Measurements from ENCODE around the gene MYH13. TPM values are rescaled to one million over a fixed set of nuclear protein-coding genes. Genes with fewer than 3 reads are reported as not detected.

The MYH13 gene
- total and polyA plus RNA-seq, 2 donors (not counting 3 experiments of a cell fraction or from before 2014, with no cell fraction given), result not detected

- H4K20me1 ChIP-seq (replicated peaks; ENCODE audit: control insufficient read depth, extremely low read depth, insufficient read depth, low read length), result no peaks in the 10 kb centered on the region
- H3K9me3 ChIP-seq (replicated peaks; ENCODE audit: control insufficient read depth, insufficient read depth, low read length), result no peaks in the 10 kb centered on the region
- dilution Hi-C loops (cut with MboI; ENCODE audit: extremely low pct_ligation_motif_present, low sequenced_read_pairs), result no loop called here
- H3K4me2 ChIP-seq (ENCODE audit: insufficient read depth, low read length), result no peak overlapping the region
- no peak for DNase-seq (ENCODE audit: low read depth, low spot score)
- H3K9me1 ChIP-seq (replicated peaks; ENCODE audit: control insufficient read depth, extremely low read depth, insufficient read depth, low read length), result no peaks in the 10 kb centered on the region
- TF ChIP-seq CTCF (IDR thresholded peaks at IDR 0.05; ENCODE audit: extremely low read depth in 1 of 2, insufficient read depth in 1 of 2, low read depth in 1 of 2, low read length in 2 of 2) (no peak), MAX (IDR thresholded peaks at IDR 0.05; ENCODE audit: insufficient read depth, insufficient read length) (no peak), POLR2A (IDR thresholded peaks at IDR 0.05; ENCODE audit: low read depth, low read length) (no peak), MYC (IDR thresholded peaks at IDR 0.05; ENCODE audit: low read depth, low read length) (no peak), EZH2 (IDR thresholded peaks at IDR 0.05; ENCODE audit: borderline replicate concordance, low read depth, low read length, severe bottlenecking) (no peak), JUN (IDR thresholded peaks at IDR 0.05; ENCODE audit: borderline replicate concordance, insufficient read depth, insufficient read length, low read depth) (no peak), POLR2AphosphoS5 (IDR thresholded peaks at IDR 0.05; ENCODE audit: insufficient read depth, low read depth, low read length) (no peak), FOS (IDR thresholded peaks at IDR 0.05; ENCODE audit: borderline replicate concordance, insufficient read depth, low read length) (no peak)
- no peak overlapping the region for H3K9ac ChIP-seq (replicated peaks; ENCODE audit: extremely low read depth, insufficient read depth, low read length)
- no peak overlapping the region for H3K4me3 ChIP-seq (replicated peaks in 1 of 3; ENCODE audit: insufficient read depth in 1 of 3, low read depth in 1 of 3, low read length in 3 of 3)
- POLR2A ChIA-PET, result no interaction called here
- H3K36me3 ChIP-seq (ENCODE audit: control insufficient read depth in 2 of 2, extremely low read depth in 1 of 2, insufficient read depth in 2 of 2, low read length in 2 of 2), result no peaks in the 10 kb centered on the region
- BruUV-seq (replicated peaks), result no TSS peak
- H3K4me1 ChIP-seq (ENCODE audit: control insufficient read depth, extremely low read depth, insufficient read depth, low read length), result no peaks in the 10 kb centered on the region
- CTCF ChIA-PET, result no interaction called here
- H3K27me3 ChIP-seq (ENCODE audit: control insufficient read depth in 2 of 2, insufficient read depth in 2 of 2, low read length in 2 of 2), result no peaks in the 10 kb centered on the region
- intact Hi-C loops (cut with micrococcal nuclease), result no loop called here
- FAIRE-seq, result no peak
- no peak overlapping the region for H2AFZ ChIP-seq (ENCODE audit: low read depth, low read length)
- H3K27ac ChIP-seq (ENCODE audit: insufficient read depth, low read depth, low read length), result no peak overlapping the region
- H3K79me2 ChIP-seq (ENCODE audit: control insufficient read depth, insufficient read depth, low read length), result no peaks in the 10 kb centered on the region
These were observed 86.5 kb downstream of the MYH13 start for GRCh38 chr17:10286324-10286723.
